Stimulated activated CD4-positive, alpha-beta T cell treated with anti-CD3 and anti-CD28 coated beads, Interleukin-4, amount 100 ng/mL, for 48 hours (primary cell): Measurements from ENCODE around the gene CLCN3.
"Not testable (repeated sequence)": the region's sequence is repeated elsewhere in the genome, so short reads cannot be mapped to it uniquely, and the experiment has no call there.

Experiments used
- DNase-seq, 2 donors: peaks; one replicate each; pipeline ENCODE4 v3.0.0-alpha.2; 2020; ENCODE audit warnings: low read depth in 2 of 2

The CLCN3 gene

DNA sequence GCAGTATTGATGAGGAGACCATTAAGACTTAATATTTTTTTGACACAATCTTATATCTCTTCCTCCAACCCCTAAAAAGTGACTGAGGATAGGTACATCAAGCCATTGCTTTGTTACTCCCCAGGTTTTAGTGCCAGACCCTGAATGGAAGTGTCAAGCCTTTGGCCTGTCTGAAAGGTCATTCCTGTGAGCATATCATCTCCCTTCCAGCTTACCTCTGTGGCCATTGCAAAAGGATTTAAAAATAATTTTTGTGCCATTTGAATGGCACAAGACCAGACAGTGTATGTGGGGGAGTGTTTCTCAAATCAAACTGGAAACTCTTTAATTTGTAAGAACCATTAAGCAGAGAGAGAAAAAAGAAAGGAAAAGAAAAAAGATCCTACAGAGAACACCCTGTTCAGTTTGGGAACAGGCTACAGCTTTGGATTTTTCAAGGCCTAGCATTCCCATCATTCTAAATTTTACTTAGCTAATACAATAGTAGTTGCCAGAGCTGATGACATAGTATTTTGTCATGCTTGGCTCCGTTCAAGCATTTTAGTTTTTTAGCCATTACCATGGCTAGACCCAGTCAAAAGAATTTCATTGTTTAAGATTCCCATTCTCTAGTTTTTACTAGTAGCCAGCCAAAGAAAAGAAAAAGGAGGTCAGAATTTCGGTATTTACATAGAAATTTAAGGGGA is 87.7 kb downstream of the CLCN3 start:
- no peak for DNase-seq

DNA sequence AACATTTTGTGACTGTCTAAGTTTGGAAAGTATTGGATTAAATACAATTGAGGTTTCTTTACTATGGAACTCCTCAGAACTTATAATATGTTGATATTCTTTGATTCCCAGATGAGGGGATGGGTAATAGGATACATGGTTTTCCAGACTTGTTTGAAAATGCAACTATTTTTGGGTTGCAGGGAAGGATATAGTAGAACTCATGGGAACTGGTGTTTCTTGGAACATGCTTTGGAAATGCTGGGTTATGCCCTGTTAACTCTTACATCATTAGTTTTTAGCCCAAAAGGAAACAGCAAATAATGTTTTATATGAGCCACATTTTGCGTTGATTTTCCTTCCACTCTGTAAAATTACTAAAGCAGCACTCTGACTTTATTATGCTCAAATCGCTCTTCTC is 95.4 kb downstream of the CLCN3 start:
- DNase-seq: no peak

DNA sequence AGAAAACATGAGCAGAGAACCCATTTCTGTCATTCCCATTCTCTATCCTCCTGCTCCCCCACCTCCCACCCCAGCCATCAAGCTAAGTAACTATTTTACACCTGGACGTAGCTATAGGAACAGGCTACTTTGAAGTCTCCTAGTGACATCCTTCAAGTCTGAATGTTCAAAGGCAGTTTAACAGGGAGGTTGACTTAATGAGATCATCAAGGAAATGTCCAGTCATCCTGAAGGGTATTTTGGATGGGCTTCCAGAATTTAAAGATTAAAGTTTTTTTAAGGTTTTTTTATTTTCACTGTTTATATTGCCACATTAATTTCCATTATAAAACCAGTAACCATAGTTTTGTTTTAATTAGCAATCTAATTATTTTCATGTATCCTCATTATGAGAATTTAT is 96.3 kb downstream of the CLCN3 start:
- no peak for DNase-seq

DNA sequence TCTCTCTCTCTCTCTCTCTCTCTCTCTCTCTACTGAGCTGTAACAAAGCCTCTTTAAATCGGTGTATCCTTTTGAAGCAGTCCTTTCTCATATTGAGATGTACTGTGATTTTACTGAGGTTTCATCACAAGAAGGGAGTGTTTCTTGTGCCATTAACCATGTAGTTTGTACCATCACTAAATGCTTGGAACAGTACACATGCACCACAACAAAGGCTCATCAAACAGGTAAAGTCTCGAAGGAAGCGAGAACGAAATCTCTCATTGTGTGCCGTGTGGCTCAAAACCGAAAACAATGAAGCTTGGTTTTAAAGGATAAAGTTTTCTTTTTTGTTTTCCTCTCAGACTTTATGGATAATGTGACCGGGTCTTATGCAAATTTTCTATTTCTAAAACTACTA is 100.2 kb downstream of the CLCN3 start:
- no peak for DNase-seq

DNA sequence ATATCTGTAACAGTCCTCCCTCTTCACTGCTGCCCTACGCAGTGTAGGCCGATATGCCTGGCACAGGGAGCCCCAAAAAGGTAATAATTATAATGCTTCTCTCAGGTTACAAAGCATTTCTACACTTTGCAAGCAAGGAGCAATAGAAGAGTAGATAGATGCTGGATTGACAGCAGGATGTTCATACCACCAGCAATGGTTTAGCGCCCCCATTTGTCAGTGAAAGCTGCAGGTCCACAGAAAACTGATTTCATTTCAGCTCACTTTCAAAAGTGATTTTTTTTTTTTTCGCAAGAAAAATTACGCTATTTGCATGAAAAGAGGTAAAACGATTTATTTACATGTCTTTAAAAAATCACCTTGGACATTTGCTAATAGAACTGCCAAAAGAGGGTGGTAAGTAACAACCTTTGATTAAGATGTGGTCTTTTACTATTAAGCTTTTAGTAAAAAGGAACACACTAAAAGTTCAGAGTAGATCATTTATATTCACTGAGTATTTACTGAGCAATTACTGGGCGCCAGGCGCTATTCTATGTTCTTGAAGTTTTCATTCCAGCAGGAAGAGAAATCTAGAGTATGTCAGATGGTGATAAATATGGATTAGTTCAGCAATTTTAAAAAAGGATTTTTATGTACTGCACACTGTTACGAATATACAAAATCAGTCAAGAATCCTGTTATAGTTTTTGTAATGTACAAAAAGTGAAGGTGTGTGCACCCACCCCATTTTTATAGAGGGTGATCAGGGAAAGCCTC is 103.0 kb downstream of the CLCN3 start:
- DNase-seq: no peak

DNA sequence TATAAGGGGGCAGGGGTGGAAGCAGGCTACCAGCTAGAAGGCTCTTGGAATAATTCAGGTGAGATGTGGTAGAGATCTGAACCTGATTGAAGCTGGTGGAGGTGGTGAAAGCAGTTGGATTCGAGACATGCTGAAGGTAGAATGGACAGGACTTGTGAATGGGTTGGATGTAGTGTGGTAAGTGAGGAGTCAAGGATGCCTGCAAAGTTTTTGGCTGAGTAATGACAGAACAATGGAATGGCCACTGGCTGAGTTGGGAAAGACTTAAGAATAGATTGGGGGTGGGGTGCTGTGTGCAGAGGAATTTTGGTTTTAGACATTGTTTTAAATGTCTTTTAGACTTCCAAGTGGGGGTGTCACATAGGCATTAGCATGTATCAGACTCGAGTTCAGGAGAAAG is 103.9 kb downstream of the CLCN3 start:
- DNase-seq: no peak

DNA sequence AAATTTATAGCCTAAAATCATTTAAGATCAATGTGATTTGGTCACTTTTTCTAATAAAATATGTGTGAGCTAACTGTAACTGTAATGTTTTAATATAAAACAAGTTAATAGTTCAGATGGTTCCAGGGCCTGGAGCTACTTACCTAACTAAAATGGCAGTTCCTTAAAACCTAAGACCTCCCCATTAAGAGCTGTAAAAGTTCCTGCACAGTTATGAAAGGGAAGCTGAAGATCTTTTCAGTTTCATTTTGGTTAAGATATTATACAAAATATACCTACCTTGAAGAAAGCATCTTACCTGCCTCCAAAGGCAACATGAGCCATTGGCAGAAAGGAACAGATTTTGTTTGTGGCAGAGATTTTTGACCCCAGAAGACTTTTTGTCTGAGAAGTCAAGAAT is 107.2 kb downstream of the CLCN3 start:
- DNase-seq: no peak

DNA sequence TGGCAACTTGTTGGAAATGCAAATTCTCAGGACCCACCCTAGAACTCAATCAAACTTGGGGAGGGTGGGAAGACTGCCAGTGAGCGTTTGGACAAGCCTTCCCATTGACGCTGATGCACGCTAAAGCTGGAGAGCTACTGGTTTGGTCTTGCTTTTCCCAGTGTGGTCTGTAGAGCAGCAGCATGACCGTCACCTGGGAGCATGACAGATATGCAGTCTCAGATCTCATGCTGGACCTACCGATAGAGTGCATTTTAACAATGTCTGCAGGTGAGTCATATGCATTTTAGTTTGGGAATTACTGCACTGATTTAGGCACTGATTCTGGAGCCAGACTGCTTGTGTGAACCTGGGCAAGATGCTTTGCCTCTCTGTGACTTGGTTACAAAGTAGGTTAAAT is 110.2 kb downstream of the CLCN3 start:
- DNase-seq: no peak

DNA sequence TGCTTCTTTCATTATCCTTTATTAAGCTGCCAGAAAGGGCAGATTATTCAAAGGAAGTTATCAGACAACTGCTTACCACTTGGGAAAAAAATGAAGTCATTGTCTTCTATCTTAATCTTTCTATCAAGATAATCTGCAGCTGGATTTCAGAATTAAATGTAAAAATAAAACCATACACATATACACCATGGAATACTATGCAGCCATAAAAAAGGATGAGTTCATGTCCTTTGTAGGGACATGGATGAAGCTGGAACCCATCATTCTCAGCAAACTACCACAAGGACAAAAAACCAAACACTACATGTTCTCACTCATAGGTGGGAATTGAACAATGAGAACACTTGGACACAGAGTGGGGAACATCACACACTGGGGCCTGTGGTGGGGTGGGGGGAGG is 118.2 kb downstream of the CLCN3 start:
- DNase-seq: not testable (repeated sequence)

DNA sequence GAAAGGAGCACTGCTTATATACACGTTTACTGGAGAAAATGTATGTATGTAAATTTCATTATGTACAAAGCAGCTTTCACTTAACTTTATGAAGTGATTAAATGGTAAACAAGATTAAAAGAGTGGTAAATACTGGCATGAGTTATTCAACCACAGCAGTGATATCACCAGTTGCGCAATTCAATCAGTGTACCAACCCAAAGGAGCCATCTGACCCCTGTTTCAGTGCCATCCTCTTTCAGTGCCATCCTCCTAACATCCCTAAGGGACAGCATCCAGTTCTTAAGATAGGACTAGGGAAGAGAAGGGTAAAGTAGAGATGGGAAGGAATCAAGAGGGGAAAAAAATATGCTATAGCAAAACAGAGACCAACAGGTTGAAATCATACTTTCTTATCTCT is 121.2 kb downstream of the CLCN3 start:
- no peak for DNase-seq

DNA sequence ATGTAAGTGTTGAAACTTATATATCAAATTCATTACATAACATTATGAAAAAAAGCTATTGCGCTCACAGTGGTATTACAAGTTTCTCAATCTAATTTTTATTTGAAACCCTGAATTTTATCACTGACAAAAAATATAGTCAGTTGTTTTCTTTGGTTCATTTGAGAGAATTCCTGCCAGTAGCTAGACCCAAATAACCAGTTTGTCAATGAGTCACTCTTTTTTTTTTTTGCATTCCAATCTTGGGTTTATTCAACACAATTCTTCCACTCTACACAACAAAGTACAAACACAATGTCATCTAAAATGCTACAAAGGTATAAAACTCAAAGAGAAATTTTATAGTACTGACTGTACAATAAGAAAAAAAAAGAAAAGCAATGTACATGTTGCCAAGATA is 124.2 kb downstream of the CLCN3 start:
- DNase-seq: no peak

DNA sequence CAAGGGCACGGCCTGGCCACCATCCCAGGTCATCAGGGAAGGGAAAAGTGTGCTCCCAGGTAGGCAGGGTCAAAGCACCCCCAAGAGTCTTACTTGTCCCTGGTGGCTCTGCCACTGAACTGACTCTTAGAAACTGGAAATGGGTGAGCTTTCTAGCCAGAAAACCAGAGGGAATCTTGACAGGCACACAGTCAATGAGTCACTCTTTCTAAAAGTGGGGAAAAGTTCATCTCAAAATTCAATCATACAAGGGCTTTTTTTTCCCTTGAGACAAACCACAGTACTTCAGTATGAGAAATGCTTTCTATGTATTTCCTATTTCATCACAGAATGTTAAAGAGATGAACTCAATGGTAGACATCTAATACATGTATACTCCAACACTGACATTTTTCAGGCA is 124.9 kb downstream of the CLCN3 start:
- DNase-seq: no peak

DNA sequence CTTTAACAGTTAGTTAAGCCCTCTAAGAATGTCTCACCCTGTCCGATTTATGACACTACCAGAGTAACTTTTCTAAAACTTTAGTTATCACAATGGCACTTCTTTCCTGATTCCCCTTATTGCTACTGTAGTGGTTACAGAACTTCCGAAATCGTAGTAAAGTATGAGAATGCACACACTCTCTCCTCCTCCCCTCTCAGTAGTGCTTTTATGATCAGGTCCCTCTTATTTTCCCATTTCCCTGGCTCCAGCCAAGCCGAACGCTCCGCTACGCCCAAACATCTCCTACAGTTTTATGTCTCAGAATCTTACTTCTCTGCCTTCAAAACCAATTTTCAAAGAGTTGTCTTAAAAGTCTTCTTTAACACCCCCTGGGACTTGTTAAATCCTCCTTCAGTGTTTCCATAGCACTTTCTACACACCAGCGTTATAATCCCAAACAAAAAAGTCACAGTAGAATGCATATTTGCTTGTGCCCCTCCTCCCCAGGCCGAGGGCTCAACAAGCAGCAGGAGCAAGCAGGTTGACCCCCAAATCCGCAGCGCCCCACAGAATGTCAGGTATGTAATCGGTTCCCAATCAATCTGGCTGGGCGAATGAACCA is 136.7 kb downstream of the CLCN3 start:
- no peak for DNase-seq

DNA sequence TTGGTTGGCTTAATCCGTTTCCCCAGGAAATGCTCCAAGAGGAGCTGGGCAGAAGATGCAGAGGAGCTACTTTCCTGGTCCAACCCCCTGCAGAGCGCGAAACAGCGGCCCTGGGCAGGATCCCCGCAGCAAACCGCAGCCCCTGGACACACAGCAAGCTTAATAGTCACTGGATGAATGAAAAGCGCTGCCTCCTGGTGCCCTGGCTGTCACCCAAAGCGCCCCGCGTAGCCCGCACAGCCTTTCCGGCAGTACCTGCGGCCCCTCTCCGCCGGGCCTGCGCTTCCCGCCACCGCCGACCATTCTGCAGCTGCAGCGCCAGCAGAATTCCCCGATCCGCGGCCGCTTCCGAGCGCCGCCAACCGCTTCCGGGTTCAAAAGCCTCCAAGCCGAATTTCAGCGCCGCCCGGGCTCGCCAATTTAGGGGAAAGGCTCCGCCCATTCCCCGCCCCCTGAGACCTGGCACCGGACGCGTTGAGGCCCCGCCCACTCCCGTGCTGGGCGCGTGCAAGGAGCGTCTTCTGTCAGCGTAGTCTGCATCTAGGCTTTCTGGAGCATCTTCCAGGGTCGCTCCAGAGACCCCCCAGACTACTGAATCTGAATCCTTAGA is 137.3 kb downstream of the CLCN3 start, which contains the start of gene HPF1:
Gene HPF1, minus strand, starts transcription at position 370 of the 610 bp plus-strand sequence. Its CDS starts 67 bp downstream, at position 303.
- DNase-seq: peak; percentile 93 to 95

DNA sequence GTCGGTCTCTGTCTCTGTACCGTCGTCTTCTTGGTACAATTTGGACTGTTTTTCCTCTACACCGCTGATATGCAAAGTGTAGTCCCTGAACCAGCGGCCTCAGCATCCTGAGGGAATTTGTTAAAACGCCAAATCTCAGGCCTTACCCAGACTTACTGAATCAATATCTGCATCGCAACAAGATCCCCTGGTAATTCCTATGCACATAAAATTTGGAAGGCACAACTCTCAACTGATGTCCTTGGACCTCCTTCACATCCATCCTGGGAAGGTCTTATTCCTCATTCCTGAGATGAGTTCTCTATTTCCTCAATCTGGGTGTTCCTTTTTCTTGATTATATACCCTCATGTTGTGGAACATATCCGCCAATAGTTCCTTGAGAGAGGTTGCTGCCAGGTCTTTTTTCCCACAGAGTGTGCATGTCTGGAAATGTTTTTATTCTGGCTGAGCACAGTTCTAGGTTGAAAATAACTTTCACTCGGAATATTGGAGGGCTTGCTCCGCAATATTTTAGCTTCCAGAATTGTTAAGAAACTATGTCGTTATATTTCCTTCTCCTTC is 138.1 kb downstream of the CLCN3 start:
- DNase-seq: no peak

DNA sequence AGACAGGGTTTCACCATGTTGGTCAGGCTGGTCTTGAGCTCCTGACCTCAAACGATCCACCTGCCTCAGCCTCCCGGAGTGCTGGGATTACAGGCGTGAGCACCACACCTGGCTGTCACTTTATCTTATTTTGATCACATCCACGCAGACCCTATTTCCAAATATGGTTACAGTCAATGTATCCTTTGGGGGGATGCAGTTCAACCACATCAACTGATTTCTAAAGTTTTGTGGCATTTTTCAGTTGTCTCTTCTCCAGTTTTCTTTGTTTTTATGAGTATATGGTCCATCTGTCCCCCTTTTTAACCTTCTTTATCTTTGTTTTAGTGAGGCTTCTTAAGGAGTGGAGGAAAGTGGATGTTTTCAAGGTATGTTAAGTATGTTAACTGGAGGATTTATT is 141.5 kb downstream of the CLCN3 start:
- no peak for DNase-seq

DNA sequence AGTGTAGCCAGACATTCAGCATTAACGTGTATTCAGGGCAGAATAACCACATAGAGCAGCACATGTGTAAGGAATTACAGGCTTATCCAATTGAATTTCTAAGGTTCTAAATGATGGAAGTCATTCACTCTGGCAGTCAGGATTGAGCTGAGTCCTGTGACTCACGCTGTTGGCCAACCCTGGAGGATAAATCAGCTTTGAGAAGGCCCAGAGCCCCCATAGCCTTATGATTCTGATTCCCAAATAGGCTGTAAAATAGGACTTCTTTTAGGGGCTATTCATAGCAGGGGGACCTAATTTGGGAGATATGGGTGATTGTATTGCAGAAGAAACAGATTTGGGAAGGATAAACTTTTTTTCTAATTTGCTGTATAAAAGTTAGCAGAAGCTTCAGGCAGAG is 145.5 kb downstream of the CLCN3 start:
- no peak for DNase-seq

DNA sequence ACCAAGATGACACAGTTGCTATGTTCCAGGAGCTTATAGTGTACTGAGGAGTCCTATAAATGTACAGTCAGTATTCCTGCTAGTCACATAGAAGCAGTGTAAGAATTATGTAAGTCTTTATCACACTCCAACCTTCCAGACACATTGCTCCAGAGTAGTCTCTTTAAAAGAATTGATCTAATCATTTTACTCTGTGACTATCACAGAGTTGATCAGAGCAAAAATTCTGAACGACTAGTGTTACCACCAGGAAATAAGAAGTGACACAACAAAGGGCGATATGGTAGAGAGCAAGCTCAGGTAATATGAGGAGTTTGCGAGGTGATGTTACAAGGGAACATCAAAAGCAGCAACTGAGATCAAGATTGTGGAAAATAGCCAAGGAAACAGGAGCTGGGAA is 146.4 kb downstream of the CLCN3 start:
- no peak for DNase-seq

DNA sequence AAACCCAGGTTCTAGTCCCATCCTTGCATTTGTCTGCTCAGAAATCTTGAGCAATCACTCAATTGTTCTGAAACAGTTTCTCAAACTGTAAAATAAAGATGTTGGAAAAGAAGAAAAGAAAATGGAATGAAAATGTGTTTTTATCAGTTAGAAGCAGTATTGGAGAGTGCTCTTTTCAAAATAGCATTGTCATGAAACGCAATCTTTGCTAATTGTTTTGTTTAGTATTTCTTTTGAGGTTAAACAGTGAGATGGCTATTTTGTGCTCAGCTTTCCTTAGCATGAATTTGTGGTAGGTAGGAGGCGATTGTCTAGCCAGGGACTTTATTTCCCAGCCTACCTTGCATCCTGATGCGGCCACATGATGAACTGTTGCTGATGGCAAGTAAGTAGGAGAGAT is 148.0 kb downstream of the CLCN3 start:
- no peak for DNase-seq

DNA sequence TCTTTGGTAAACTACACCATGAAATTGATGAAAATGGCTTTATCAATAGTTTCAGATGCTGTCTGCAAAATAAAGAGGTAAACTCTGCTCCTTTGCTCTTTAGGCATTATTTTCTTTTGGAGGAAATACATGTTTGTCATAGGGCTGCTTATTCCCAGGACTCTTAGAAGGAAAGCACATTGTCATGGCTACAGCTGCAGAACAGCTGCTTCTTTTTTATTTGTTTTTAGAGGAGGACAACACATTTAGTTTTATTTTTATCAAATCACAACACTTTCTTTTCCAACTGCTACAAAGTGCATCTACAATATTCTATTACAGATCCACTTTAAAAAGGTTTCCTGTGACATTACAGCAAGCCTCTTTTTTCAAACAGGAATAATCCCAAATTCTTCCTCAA is 150.0 kb downstream of the CLCN3 start:
- DNase-seq: no peak

DNA sequence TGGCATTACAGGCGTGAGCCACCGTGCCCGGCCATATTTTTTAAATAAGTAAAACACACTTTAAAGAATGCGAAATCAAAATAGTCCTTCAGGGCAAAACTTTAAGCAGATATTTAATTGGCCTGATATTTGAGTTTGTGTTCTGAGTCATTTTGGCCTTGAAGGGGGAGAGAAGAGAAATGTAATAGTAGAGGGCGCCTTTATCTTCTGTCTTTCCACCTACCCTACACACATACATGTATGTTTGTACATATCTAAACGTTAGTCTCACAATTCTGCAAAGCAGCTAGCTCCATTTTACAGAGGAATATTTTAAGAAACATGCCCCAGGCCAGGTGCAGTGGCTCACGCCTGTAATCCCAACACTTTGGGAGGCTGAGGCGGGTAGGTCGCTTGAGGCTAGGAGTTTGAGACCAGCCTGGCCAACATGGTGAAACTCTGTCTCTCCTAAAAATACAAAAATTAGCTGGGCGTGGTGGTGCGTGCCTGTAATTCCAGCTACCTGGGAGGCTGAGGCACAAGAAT is 151.2 kb downstream of the CLCN3 start:
- not testable (repeated sequence) for DNase-seq
